Stimulated activated effector memory CD8-positive, alpha-beta T cell treated with anti-CD3 and anti-CD28 coated beads, Interleukin-12 subunit alpha, Interleukin-12 subunit beta, amount 100 ng/mL, for 72 hours (primary cell): ENCODE data around the gene CLCF1.
"Not testable (repeated sequence)": the region's sequence is repeated elsewhere in the genome, so short reads cannot be mapped to it uniquely, and the experiment has no call there.

Experiments
- ATAC-seq: fragments of 150-1000 bp; cut with Tn5 transposase; 2 replicates; pipeline ENCODE4 v1.10.0; 2021
- DNase-seq, 2 donors: peaks; one replicate each; pipeline ENCODE4 v3.0.0; 2021 to 2022; ENCODE audit warnings: low spot score in 2 of 2
- H3K27ac Mint-ChIP-seq: one replicate; pipeline ENCODE4 v1.8.0; 2022; ENCODE audit warnings: mild to moderate bottlenecking, mixed read lengths
- H3K36me3 Mint-ChIP-seq: one replicate; pipeline ENCODE4 v1.8.0; 2022; ENCODE audit warnings: mild to moderate bottlenecking, mixed read lengths
- H3K4me1 Mint-ChIP-seq: one replicate; pipeline ENCODE4 v1.8.0; 2022; ENCODE audit warnings: mixed read lengths
- H3K4me3 Mint-ChIP-seq: one replicate; pipeline ENCODE4 v1.8.0; 2022; ENCODE audit warnings: mild to moderate bottlenecking, mixed read lengths
- H3K9me3 Mint-ChIP-seq: one replicate; pipeline ENCODE4 v1.8.0; 2022; ENCODE audit warnings: mixed read lengths

CLCF1 gene

GRCh38 chr11:67320011-67320410 lies 53.4 kb downstream of the CLCF1 start:
- Mint-ChIP-seq H3K4me1 (peaks cover 12% of the 10 kb centered on the region), H3K9me3 (no peaks in the 10 kb centered on the region), H3K4me3 (no peak overlapping the region), H3K36me3 (peaks cover 14% of the 10 kb centered on the region), H3K27ac (no peak overlapping the region)
- DNase-seq (no peak), ATAC-seq (no peak)

DNA sequence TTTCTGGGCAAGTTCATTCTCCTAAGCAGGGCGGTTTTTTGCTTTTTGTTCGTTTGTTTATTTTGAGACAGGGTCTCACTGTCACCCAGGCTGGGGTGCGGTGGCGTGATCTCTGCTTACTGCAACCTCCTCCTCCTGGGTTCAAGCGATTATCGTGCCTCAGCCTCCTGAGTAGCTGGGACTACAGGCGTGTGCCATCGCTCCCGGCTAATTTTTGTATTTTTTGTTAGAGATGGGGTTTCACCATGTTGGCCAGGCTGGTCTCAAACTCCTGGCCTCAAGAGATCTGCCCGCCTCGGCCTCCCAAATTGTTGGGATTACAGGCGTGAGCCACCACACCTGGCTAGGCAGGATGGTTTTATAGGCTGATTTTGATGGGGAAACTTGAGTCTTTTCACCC lies 54.5 kb downstream of the CLCF1 start:
- DNase-seq, H3K27ac Mint-ChIP-seq, H3K9me3 Mint-ChIP-seq, ATAC-seq: not testable (repeated sequence)
- Mint-ChIP-seq H3K4me1 (peaks cover 19% of the 10 kb centered on the region), H3K36me3 (peaks cover 14% of the 10 kb centered on the region), H3K4me3 (peak overlapping the region; percentile 96)

- H3K4me1 Mint-ChIP-seq = peaks cover 27% of the 10 kb centered on the region
Observed at GRCh38 chr11:67317888-67318555, 55.4 kb downstream of the CLCF1 start.

GRCh38 chr11:67317205-67317887 lies 56.1 kb downstream of the CLCF1 start:
- DNase-seq (peak; percentile 99 to 100), ATAC-seq (peak; percentile 93)
- H3K27ac Mint-ChIP-seq = peak overlapping the region; percentile 97
- H3K4me1 Mint-ChIP-seq = peaks cover 34% of the 10 kb centered on the region
- no peaks in the 10 kb centered on the region for H3K9me3 Mint-ChIP-seq
- H3K36me3 Mint-ChIP-seq = peaks cover 14% of the 10 kb centered on the region
- H3K4me3 Mint-ChIP-seq = peak overlapping the region; percentile 96

More at GRCh38 chr11:67317888-67318555, 55.4 kb downstream of the CLCF1 start:
- Mint-ChIP-seq H3K27ac (peak overlapping the region; percentile 97), H3K36me3 (peaks cover 14% of the 10 kb centered on the region), H3K9me3 (no peaks in the 10 kb centered on the region), H3K4me3 (peak overlapping the region; percentile 96)
- ATAC-seq (no peak), DNase-seq (no peak)

DNA sequence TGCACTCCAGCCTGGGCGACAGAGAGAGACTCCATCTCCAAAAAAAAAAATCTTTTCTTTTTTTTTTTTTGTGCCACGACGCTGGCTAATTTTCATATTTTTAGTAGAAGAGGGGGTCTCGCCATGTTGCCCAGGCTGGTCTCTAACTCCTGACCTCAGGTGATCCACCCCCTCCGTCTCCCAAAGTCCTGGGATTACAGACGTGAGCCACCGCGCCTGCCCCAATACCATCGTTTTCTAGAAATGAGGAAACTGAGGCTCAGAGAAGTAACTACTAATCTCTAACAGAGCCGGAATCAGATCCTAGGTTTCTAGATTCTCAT lies 56.6 kb downstream of the CLCF1 start:
- peak overlapping the region; percentile 96 for H3K4me3 Mint-ChIP-seq
- no peak for DNase-seq
- H3K9me3 Mint-ChIP-seq = no peaks in the 10 kb centered on the region
- peak overlapping the region; percentile 97 for H3K27ac Mint-ChIP-seq
- H3K4me1 Mint-ChIP-seq = peaks cover 39% of the 10 kb centered on the region
- peaks cover 14% of the 10 kb centered on the region for H3K36me3 Mint-ChIP-seq
- ATAC-seq = no peak

DNA sequence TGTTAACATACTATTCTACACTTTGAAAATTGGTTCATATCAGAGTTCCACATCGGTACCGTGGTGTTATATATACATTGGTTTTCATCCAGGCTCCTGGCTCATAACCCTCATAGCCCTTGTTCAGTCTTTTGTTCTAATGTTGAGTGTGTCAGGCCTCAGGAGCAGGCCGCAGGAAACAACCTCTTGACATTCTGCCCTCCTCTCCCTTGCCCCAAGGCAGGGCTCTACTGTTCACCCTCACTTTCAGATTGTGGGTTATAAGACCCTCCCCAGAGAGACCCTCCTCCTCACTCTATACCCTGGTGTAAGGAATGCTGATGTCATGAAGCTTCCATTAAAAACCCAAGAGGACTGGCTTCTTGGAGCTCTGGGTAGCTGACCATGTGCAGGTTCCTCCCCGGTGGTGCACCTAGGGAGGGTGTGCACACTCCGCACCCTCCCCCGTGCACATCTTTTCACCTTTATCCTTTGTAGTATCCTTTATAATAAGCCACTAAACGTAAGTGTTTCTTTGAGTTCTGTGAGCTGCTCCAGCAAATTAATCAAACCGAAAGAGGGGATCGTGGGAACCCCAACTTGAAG lies 58.0 kb downstream of the CLCF1 start:
- Mint-ChIP-seq H3K27ac (no peak overlapping the region), H3K4me3 (peak overlapping the region; percentile 10), H3K4me1 (peaks cover 52% of the 10 kb centered on the region), H3K9me3 (no peaks in the 10 kb centered on the region), H3K36me3 (peaks cover 14% of the 10 kb centered on the region)
- ATAC-seq (no peak), DNase-seq (no peak)

GRCh38 chr11:67314218-67314617 lies 59.2 kb downstream of the CLCF1 start:
- DNase-seq (no peak), ATAC-seq (no peak)
- Mint-ChIP-seq H3K9me3 (no peaks in the 10 kb centered on the region), H3K36me3 (peaks cover 14% of the 10 kb centered on the region), H3K27ac (peak overlapping the region; percentile 89), H3K4me1 (peaks cover 52% of the 10 kb centered on the region), H3K4me3 (no peak overlapping the region)
